Activated T-helper 1 cell treated with Interleukin-2 at 50 U/mL for 16 hours (primary cell): Measurements from ENCODE around the gene ELMO1.

Experiments
- DNase-seq: peaks from one replicate; pipeline ENCODE4 v3.0.0-alpha.2; 2020; ENCODE audit warnings: low read depth

The ELMO1 gene

GRCh38 chr7:36906956-36907635 lies 541.6 kb downstream of the ELMO1 start:
- no peak for DNase-seq

DNA sequence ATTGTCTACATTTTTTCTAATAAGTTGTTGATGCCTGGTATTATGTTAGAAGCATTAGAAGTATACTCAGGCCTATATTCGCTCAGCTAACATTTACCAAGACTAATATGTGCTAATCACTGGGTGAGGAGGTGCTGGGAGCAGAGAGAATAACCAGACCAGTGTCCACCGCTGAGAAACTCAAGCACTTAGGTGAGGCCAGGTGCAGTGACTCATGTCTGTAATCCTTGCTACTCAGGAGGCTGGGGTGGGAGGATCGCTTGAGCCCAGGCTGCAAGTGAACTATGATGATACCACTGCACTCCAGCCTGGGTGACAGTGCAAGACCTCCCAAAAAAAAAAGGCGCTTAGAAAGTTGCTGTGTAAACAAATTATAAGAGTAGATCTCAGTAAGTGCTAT lies 542.2 kb downstream of the ELMO1 start:
- DNase-seq: no peak

DNA sequence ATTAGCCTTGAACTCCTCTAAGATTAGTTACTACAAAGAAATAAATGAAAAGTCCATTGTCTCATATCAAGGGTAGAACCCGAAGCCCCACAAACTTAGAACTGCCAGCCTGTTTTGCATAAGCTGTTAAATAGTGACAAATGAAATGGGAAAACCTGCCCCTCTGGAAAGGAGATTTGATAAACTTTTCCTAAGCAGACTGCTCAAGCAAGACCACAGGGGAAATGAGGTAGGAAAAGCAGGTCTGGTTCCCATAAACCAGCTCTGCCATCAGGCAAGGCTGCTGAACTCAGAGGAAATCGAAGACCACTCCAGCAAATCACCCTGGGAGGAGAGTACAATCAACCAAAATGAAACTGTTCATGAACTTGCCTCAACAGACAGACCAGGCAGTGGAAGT lies 542.8 kb downstream of the ELMO1 start:
- DNase-seq: no peak

DNA sequence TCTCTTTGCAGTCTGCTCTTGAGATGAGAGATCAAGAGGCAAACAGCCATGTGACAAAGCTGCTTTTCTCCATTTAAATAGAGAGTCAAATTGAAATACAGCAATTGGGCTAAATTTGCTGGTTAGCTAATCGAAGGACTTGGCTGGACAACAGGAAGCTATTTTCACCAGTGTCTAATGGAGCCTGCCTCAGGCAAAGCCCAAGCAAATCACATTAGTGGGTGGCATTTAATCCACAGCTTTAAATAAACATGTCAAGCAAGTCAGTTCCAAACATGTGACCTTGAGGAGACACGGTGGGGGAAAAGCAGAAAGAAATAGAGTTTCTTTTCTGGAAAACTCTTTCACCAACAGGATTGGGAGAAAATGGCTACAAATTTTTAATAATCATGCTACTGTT lies 543.9 kb downstream of the ELMO1 start:
- DNase-seq: no peak

- no peak for DNase-seq
These were observed 544.6 kb downstream of the ELMO1 start for GRCh38 chr7:36904101-36904500.

DNA sequence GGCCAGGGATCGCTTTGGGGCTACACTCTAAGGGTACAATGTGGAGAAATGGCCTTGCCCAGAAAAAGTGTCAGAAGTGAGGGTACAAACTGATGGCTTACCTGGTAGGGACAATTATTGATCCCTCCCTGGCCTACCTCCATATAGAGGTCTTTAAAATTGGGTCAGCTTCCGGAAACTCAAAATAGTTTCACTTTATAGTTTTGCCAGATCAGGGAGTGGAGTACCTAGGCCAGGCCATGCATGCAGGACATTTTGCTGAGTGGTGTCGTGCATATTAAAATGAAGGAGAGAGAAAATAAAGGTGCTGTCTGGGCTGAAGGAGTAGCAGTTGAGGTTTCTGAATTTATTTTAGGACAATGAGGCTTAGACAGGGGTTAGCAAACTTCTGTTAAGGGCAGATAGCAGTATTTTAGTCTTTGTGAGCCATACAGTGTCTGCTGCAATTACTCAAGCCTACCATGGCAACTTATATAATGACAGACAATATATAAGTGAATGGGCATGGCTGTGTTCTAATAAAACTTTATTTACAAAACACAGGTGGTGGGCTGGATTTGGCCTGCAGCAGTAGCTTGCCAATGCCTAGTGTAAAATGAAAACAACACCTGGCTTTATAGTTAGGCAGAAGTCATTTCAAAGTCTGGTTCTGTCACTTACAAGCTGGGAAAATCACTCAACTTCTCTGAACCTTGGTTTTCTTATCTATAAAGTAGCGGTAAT lies 547.5 kb downstream of the ELMO1 start:
- no peak for DNase-seq

DNA sequence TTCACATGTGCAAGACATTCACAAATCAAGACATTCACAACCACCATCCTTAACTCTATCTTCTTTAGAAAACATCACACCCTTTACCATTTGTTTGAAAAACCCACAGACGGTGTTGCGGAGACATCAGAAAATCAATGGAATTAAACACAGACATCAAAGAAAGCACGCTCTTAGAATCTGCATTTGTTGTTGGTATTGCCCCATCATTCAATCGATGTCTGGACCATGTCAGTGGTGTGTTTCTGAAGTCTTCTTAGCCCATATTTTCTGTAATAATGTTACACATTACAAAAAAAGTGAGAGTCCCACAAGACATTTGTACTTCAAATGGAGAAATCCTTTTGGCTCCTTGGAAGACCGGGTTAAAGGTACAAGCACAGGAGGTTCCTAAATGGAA lies 550.5 kb downstream of the ELMO1 start:
- DNase-seq: no peak

- no peak for DNase-seq
These were observed 551.6 kb downstream of the ELMO1 start for GRCh38 chr7:36896956-36897590.

DNA sequence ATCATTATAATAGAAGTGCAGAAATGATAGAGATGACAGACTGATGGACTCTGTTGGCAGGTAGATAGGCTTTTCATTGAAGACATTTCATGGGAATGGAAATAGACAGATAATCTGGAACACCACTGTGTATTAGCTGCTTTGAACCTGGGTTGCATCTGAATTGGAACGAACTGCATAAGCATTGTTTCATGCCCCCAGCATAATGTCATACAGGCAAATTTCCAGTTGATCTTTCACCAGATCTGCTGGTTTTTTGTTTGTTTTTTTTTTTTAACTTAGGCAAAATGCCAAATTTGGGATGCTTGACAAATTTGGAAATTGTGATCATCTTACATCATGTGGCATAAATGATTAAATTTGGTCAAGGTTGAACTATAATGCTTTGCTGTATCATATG lies 552.2 kb downstream of the ELMO1 start:
- DNase-seq: no peak

GRCh38 chr7:36895192-36895591 lies 553.5 kb downstream of the ELMO1 start:
- no peak for DNase-seq

DNA sequence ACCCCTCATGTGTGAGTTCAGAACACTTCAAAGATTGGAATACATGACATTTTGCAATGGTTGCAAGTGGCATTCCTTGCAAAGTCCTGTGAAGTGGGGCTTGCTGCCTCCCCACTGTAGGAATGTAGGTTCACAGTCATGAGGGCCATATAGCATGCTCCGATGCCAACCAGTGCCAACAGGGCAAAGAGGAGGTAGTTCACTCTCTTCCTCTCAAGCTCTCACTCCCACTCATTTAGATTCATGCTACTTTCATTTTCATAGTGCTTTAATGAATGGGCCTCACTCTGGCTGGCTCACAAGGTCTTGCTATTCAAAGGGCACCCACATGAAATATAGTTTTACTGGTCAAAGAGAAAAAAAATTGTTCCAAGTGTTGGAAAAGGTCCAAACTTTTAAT lies 554.5 kb downstream of the ELMO1 start:
- no peak for DNase-seq

- DNase-seq: no peak
These were observed 559.5 kb downstream of the ELMO1 start for GRCh38 chr7:36889182-36889581.

DNA sequence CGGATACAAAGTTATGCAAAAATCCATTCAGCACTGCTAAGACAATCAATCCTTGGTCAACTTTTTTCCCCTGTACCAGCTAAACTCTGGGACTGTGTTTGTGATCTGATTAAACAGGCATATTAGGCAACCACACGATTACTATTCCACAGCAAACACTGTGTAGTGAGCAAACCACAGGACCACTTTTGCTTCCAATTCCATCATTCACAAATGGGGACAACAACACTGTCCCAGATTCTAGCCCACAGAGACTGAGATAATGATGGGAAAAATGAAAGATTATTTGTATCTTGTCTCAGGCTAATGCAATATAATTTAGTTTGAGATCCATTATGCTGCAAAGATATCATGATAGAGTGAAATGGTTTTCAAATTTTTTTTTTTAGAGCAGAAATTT lies 560.7 kb downstream of the ELMO1 start:
- DNase-seq: no peak

DNA sequence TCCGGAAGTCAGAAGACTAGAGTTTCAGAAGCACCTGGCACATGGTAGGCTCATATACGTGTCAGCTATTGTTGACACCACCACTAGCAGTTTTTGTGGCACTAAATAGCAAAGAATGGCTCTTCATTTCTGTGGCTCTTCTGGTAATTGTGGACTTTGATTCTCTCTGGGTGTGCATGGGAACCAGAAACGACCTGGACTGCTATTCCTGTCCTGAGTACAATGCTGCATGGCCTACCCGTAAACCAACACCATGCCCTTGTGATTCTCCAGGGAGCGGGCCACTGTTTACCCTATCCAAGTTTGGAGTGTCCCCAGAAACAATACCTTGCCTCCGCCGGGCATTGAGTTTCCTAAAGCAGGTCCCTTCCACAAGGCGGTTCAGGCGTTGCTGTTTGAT lies 561.4 kb downstream of the ELMO1 start:
- no peak for DNase-seq

- DNase-seq: no peak
These were observed 563.8 kb downstream of the ELMO1 start for GRCh38 chr7:36884910-36885309.

DNA sequence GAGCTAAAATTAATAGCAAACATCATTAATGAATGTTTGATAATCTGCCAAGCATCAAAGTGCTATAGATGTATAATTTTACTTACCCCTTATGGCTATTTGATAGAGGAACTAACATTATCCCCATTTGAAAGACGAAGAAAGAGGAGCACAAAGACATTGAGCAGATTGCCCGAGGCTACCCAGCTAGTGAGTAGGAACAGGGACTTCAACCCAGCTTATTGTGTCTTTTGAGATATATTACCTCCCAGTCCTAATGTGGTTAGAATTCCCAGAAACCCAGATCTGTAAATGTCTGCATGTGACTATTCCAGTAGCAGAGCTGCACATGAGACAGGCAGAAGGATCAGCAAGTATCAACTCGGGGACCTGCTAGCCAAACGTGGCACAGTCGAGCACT lies 564.3 kb downstream of the ELMO1 start:
- DNase-seq: no peak

- no peak for DNase-seq
These were observed 567.3 kb downstream of the ELMO1 start for GRCh38 chr7:36881233-36881874.

DNA sequence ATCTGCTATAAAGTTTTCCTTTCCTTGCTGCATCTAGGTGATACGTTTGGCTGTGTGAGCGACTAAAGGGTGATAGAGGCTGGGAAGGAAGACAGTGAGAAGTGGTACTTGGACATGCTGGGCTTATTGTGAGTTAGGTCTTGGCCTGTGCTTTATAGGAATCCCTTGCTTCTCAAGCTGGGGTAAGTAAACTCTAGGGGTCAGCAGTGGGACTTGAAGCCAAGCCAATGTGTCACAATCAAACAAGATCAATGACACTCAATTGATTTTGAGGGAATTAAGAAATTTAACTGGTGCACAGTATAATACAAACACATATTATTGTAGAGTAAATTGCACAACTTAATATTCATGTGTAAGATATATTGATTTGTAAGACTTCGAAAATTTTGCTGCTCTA lies 568.6 kb downstream of the ELMO1 start:
- DNase-seq: no peak

GRCh38 chr7:36879021-36879420 lies 569.6 kb downstream of the ELMO1 start:
- no peak for DNase-seq

GRCh38 chr7:36878288-36878687 lies 570.4 kb downstream of the ELMO1 start:
- DNase-seq: no peak

- DNase-seq: no peak
These were observed 572.9 kb downstream of the ELMO1 start for GRCh38 chr7:36875794-36876193.

DNA sequence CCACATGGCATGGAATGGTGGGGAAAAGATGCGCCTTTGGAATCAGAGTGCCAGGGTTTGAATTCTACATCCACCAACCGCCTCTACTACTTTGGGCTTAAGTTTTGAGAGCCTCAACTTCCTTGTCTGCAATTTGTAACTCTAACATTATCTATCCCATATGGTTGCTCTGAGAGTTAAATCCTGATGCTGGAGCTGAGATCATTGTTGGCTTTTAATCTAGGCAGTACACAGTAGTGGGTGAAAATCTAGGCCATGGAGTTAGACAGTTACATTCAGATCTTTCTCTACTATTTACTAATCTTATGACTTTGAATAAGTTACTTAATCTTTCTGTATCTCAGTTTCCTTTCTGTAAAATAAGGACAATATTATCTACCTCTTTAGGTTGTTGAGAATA lies 574.6 kb downstream of the ELMO1 start:
- no peak for DNase-seq

DNA sequence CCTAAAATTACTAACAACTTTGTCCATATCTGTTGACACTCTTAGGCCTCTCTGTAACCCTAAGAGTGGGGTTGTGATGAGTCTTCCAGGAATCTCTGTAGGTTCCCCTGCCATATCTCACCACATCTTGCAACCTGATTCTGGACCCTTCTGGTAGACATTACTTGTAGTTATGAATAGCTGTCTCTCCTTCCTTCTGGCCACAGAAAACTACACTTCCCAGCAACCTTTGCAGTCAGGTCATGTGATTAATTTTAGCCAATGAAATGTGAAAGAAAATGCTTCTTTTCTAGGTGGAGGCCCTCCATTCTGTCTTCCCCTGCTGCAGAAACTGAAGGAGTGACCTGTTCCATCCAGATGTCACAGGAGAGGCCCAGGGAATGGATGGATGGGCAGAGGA lies 576.8 kb downstream of the ELMO1 start:
- DNase-seq: no peak
